ENCODE results near the gene ONECUT1. TPM values are rescaled to one million over a fixed set of nuclear protein-coding genes. Genes with fewer than 3 reads are reported as not detected.
A peak's percentile ranks its signal among the peaks of the same experiment; 100 is the strongest.

ONECUT1 gene
- total RNA-seq, 4 donors from 2014 or later = not detected

- TF ChIP-seq POLR2A (IDR thresholded peaks at IDR 0.05; ENCODE audit: low read depth) (no peak), CTCF (IDR thresholded peaks at IDR 0.05) (no peak), POLR2AphosphoS5 (IDR thresholded peaks at IDR 0.05) (no peak), EP300 (IDR thresholded peaks at IDR 0.05) (no peak)
- H3K27me3 ChIP-seq = no peaks in the 10 kb centered on the region
- H3K4me3 ChIP-seq = no peak overlapping the region
- H3K9me3 ChIP-seq = no peaks in the 10 kb centered on the region
- no peak overlapping the region for H3K27ac ChIP-seq (replicated peaks in 1 of 4)
- WGBS = 83% methylated on average over 6 of the region's 6 CpGs
- H3K36me3 ChIP-seq = no peaks in the 10 kb centered on the region
- no peak for DNase-seq (ENCODE audit: extremely low spot score)
- intact Hi-C loops (cut with DNase I) = no loop called here
- no peaks in the 10 kb centered on the region for H3K4me1 ChIP-seq
Measured at GRCh38 chr15:52717481-52717880, 72.7 kb downstream of the ONECUT1 start.

GRCh38 chr15:52716536-52716935, 73.6 kb downstream of the ONECUT1 start:
- Histone ChIP-seq H3K4me1 (no peaks in the 10 kb centered on the region), H3K27me3 (no peaks in the 10 kb centered on the region), H3K9me3 (no peaks in the 10 kb centered on the region), H3K27ac (replicated peaks in 1 of 4) (no peak overlapping the region), H3K4me3 (no peak overlapping the region), H3K36me3 (no peaks in the 10 kb centered on the region)
- TF ChIP-seq POLR2AphosphoS5 (IDR thresholded peaks at IDR 0.05) = no peak
- no peak for TF ChIP-seq EP300 (IDR thresholded peaks at IDR 0.05)
- no peak for TF ChIP-seq POLR2A (IDR thresholded peaks at IDR 0.05; ENCODE audit: low read depth)
- TF ChIP-seq CTCF (IDR thresholded peaks at IDR 0.05) = no peak
- intact Hi-C loops (cut with DNase I) = no loop called here
- WGBS = 89% methylated on average over 2 of the region's 2 CpGs
- DNase-seq (ENCODE audit: extremely low spot score) = no peak

- intact Hi-C loops (cut with DNase I) = no loop called here
- Histone ChIP-seq H3K9me3 (no peaks in the 10 kb centered on the region), H3K27ac (replicated peaks in 1 of 4) (no peak overlapping the region), H3K4me1 (no peaks in the 10 kb centered on the region), H3K4me3 (no peak overlapping the region), H3K36me3 (no peaks in the 10 kb centered on the region), H3K27me3 (no peaks in the 10 kb centered on the region)
- no peak for TF ChIP-seq POLR2AphosphoS5 (IDR thresholded peaks at IDR 0.05)
- TF ChIP-seq EP300 (IDR thresholded peaks at IDR 0.05) = no peak
- no peak for TF ChIP-seq CTCF (IDR thresholded peaks at IDR 0.05)
- no peak for TF ChIP-seq POLR2A (IDR thresholded peaks at IDR 0.05; ENCODE audit: low read depth)
- 86% methylated on average over 5 of the region's 5 CpGs for WGBS
- DNase-seq (ENCODE audit: extremely low spot score) = no peak
Measured at GRCh38 chr15:52715411-52715810, 74.7 kb downstream of the ONECUT1 start.

- 60% methylated on average over 3 of the region's 3 CpGs for WGBS
- no peaks in the 10 kb centered on the region for H3K9me3 ChIP-seq
- H3K4me3 ChIP-seq = no peak overlapping the region
- no peak overlapping the region for H3K27ac ChIP-seq (replicated peaks in 1 of 4)
- no peaks in the 10 kb centered on the region for H3K27me3 ChIP-seq
- intact Hi-C loops (cut with DNase I) = no loop called here
- peak; percentile 62 for DNase-seq (ENCODE audit: extremely low spot score)
- no peaks in the 10 kb centered on the region for H3K36me3 ChIP-seq
- TF ChIP-seq CTCF (IDR thresholded peaks at IDR 0.05) (no peak), POLR2A (IDR thresholded peaks at IDR 0.05; ENCODE audit: low read depth) (no peak), POLR2AphosphoS5 (IDR thresholded peaks at IDR 0.05) (no peak), EP300 (IDR thresholded peaks at IDR 0.05) (no peak)
- no peaks in the 10 kb centered on the region for H3K4me1 ChIP-seq
Measured at GRCh38 chr15:52714968-52715367, 75.2 kb downstream of the ONECUT1 start.

GRCh38 chr15:52710708-52711389, 79.3 kb downstream of the ONECUT1 start:
- Histone ChIP-seq H3K27ac (replicated peaks in 1 of 4) (no peak overlapping the region), H3K9me3 (no peaks in the 10 kb centered on the region), H3K27me3 (no peaks in the 10 kb centered on the region), H3K36me3 (no peaks in the 10 kb centered on the region), H3K4me3 (no peak overlapping the region), H3K4me1 (no peaks in the 10 kb centered on the region)
- TF ChIP-seq CTCF (IDR thresholded peaks at IDR 0.05) (no peak), EP300 (IDR thresholded peaks at IDR 0.05) (no peak), POLR2AphosphoS5 (IDR thresholded peaks at IDR 0.05) (no peak), POLR2A (IDR thresholded peaks at IDR 0.05; ENCODE audit: low read depth) (no peak)
- 76% methylated on average over 2 of the region's 2 CpGs for WGBS
- no peak for DNase-seq (ENCODE audit: extremely low spot score)
- intact Hi-C loops (cut with DNase I) = no loop called here

All from esophagus muscularis mucosa (tissue), 4 donors.